SK-N-MC (cell line): ENCODE measurements around the gene C1orf167.
A peak's percentile ranks its signal among the peaks of the same experiment; 100 is the strongest.

Source experiments
- DNase-seq: peaks from one replicate; pipeline ENCODE4 v3.0.0-alpha.2; 2011; ENCODE audit warnings: low read depth, low spot score
- H3K27ac ChIP-seq: fragments of 200-600 bp; sonication (generic); 2 replicates; pipeline ENCODE4 v1.5.1; 2016; ENCODE audit warnings: mixed run types
- H3K36me3 ChIP-seq: fragments of 200-600 bp; sonication (generic); 2 replicates; pipeline ENCODE4 v1.6.1; 2017; ENCODE audit warnings: antibody characterized with exemption, low read length, mixed read lengths; ENCODE audit not compliant: insufficient read depth
- H3K4me3 ChIP-seq: fragments of 200-600 bp; sonication (generic); 2 replicates; pipeline ENCODE4 v1.5.1; 2016
- H3K9ac ChIP-seq: fragments of 200-600 bp; sonication (generic); 2 replicates; pipeline ENCODE4 v1.8.0; 2017; ENCODE audit warnings: mixed run types, mixed read lengths; ENCODE audit not compliant: insufficient read length
- H3K9me3 ChIP-seq: fragments of 200-600 bp; sonication (generic); 2 replicates; pipeline ENCODE4 v1.6.1; 2017; ENCODE audit warnings: low read depth, mild to moderate bottlenecking, antibody characterized with exemption, low read length, moderate library complexity, mixed read lengths
- EZH2 ChIP-seq: fragments of 200-600 bp; sonication (generic); IDR thresholded peaks from one replicate; pipeline ENCODE4 v1.6.1; 2017; ENCODE audit warnings: antibody characterized with exemption
- FOXP2 ChIP-seq: optimal IDR thresholded peaks from 2 replicates; pipeline ENCODE3; 2011; ENCODE audit warnings: mild to moderate bottlenecking, moderate library complexity; ENCODE audit not compliant: insufficient read depth; ENCODE audit errors: extremely low read length, control extremely low read depth
- POLR2AphosphoS5 ChIP-seq: IDR thresholded peaks from 2 replicates; pipeline ENCODE4 v1.6.1; 2012; ENCODE audit warnings: mild to moderate bottlenecking, low read depth, low read length, borderline replicate concordance

C1orf167 gene, protein sequence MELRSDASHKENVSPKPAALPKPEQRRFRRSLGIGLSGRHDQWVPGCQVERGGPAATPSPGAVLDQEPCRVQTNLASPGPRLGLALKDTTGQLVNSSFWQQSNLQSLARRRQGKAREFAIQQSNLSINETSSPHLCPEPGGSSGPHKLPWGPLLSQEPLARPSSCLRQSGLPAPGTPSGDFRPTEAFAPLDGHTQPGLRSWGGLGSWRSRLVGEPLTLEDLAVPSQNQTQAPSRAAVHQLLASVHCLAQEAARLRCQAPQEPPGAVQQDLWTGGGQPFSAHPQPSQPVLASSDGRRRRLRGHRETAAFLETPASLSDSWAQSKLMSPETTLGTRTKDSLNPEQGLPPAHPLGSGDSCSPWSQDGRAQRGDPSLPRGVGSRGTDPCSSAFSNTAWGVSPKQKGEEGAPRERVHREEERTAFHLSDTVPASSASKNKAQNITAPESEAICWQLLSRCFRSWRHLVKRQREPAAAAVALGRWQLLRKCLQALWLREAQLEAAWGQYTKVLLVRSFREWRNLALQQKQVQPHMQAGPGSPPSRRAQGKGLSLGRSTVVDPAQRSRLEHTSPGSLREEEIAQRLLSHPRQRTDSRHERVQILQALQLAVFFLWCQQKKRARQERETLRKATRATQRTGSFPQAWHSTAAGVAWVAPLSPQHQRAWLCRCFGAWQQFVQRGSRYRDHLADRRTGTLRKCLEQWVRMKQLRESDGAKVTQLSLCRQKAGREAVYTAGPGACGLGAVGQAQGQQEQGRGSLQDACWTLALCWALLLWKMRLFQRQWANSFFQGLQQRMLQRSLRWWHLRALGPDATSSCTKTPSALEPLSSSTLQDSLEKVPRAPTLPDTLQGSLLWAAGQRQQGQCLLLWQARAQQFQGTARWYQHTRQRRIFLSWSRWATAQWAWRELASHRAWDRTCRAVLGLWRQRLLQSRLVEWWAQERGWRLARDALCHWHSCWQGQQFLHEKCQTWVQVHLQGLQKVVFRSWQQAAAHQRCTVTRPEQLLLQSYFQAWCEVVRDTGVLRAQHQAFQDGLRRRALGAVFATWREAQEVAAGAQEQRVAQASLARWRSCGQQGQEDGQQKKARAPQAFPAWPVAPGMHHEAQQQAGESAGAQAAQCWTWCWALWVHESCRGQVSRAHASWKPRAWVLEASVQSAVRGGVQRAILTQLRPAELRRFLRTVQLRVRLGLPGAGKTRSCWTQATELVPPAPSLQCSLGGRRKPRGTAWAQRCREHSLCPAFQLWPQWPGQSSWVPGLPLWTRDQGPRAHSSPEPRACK (N-terminal part only)

DNA sequence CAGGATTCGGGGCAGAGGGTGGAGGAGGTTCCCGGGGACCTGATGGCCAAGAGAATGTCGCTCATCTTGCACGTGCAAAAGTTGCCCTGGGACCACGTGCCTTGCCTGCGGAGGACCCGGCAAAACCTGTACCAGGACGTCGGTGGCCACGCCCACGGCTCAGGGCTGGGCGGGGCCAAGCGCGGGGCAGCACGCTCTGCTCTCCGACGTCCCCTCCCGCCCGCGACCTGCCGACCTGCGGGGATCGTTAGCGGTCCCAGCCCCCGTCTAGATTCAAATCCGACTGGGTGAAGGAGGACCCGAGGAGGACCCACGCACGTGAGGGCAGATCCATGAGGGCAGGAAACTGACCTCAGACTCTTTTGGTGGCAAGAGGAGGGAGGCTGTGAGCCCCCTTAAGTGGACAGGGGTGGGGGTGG, at the start of gene C1orf167:
TSS of gene C1orf167 (plus strand) at position 206 of the 419 bp plus-strand sequence. CDS start 2,208 bp downstream, outside the sequence.
- no peak for DNase-seq
- no peak for TF ChIP-seq FOXP2
- no peak for TF ChIP-seq EZH2
- no peak for TF ChIP-seq POLR2AphosphoS5

DNA sequence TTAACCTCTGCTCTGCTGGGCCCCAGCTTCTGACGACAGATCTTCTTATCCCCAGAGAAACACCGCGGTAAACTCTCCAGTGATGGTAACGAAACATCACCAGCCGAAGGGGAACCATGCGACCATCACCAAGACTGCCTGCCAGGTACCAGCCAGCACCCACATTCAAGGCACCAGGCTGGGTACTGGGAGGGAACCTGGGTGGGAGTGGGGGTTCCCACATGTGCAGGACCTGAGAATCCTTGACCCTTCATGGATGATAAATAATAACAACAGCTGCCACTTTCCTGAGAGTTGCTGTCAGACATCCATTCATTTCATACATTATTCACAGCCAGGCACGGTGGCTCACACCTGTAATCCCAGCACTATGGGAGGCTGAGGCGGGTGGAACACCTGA, 49.7 kb upstream of the C1orf167 start:
- no peaks in the 10 kb centered on the region for H3K36me3 ChIP-seq
- TF ChIP-seq EZH2 (no peak), FOXP2 (no peak), POLR2AphosphoS5 (no peak)
- H3K27ac ChIP-seq, result no peak overlapping the region
- H3K9ac ChIP-seq, result no peak overlapping the region
- H3K9me3 ChIP-seq, result no peaks in the 10 kb centered on the region
- H3K4me3 ChIP-seq, result no peak overlapping the region
- no peak for DNase-seq

More for the DNA sequence above, at the start of gene C1orf167:
- Histone ChIP-seq H3K9me3 (no peaks in the 10 kb centered on the region), H3K4me3 (no peak within 1 kb of the TSS), H3K36me3 (no peaks in the 10 kb centered on the region), H3K27ac (no peak within 1 kb of the TSS), H3K9ac (no peak within 1 kb of the TSS)

DNA sequence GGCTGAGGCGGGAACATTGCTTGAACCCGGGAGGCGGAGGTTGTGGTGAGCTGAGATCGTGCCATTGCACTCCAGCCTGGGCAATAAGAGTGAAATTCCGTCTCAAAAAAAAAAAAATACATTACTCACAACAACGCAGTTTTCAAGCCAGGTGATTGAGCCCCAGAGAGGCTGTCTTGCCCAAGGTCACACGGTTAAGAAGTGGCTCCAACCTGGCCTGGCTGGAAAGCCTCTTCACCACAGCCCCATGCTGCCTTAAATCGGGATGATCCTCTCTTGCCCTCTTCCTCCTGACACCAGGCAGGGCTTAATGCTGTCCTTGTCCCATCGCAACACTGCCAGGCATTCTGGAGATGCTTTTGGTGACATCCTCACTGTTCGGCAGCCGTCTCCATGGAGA, 48.9 kb upstream of the C1orf167 start:
- TF ChIP-seq EZH2 (no peak), POLR2AphosphoS5 (no peak), FOXP2 (no peak)
- Histone ChIP-seq H3K9me3 (no peaks in the 10 kb centered on the region), H3K36me3 (no peaks in the 10 kb centered on the region)

DNA sequence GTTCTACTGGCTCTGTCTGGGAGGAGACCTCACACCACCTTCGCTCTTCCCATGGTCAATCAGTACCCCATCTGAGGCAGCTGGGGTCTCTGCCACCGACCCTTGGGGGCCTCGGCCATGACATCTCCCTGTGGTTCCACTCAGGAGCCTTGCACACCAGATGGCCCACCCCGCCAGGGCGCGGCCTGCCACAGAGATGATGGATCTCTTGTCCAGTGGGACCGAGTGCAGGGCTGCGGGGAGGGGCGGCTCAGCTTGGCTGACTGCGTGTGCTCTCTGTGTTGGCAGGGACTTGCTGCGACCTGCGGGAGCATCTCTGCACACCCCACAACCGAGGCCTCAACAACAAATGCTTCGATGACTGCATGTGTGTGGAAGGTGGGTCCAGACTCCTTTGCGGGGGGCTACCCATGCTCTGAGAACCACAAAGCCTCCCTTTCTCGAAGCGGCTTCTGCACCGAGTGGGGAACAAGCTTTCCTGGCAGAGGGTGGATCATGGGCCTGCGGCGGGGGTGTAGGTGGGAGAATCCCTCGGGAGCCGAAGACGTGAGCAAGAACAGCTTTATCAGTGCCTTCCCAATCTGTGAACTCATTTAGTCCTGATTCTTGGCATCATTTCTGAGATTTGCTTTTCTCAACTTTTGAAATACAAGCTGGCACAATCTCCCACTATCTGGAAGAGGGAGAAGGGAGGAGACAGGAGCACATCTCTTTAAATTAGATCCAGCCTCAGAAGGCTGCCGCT, 47.0 kb upstream of the C1orf167 start:
- no peak overlapping the region for H3K4me3 ChIP-seq
- no peaks in the 10 kb centered on the region for H3K36me3 ChIP-seq
- no peak overlapping the region for H3K9ac ChIP-seq
- H3K27ac ChIP-seq, result no peak overlapping the region
- H3K9me3 ChIP-seq, result no peaks in the 10 kb centered on the region
- no peak for DNase-seq
- no peak for TF ChIP-seq FOXP2
- TF ChIP-seq EZH2, result no peak
- TF ChIP-seq POLR2AphosphoS5, result no peak

More for the DNA sequence above, 48.9 kb upstream of the C1orf167 start:
- no peak overlapping the region for H3K9ac ChIP-seq
- DNase-seq, result no peak
- H3K4me3 ChIP-seq, result no peak overlapping the region
- H3K27ac ChIP-seq, result no peak overlapping the region

DNA sequence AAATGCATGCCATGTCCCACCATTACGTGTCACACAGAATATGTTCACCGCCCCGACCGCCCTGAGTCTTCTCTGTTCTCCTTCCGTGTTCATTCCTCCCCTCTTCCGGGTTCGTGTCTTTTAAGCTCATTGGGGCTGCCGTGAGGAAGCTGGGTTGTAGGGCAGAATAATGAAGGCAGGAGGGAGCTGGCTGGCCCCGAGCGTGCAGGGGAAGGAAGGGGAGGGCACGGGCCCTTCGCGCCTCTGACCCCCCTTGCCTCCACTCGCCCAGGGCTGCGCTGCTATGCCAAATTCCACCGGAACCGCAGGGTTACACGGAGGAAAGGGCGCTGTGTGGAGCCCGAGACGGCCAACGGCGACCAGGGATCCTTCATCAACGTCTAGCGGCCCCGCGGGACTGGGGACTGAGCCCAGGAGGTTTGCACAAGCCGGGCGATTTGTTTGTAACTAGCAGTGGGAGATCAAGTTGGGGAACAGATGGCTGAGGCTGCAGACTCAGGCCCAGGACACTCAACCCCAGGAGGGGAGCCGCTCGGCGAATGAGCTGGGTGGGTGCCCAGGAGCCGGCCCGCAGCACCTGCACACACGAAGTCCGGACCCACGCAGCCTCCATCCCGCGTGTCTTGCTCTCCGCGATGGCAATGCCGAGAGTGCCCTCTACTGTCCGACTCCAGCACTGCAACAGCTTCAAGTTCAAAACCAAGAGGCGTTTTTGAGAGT, 42.5 kb upstream of the C1orf167 start:
- Histone ChIP-seq H3K27ac (no peak overlapping the region), H3K4me3 (peak overlapping the region; percentile 41), H3K9me3 (no peaks in the 10 kb centered on the region), H3K36me3 (no peaks in the 10 kb centered on the region), H3K9ac (no peak overlapping the region)
- TF ChIP-seq POLR2AphosphoS5 (no peak), EZH2 (no peak), FOXP2 (no peak)
- no peak for DNase-seq

DNA sequence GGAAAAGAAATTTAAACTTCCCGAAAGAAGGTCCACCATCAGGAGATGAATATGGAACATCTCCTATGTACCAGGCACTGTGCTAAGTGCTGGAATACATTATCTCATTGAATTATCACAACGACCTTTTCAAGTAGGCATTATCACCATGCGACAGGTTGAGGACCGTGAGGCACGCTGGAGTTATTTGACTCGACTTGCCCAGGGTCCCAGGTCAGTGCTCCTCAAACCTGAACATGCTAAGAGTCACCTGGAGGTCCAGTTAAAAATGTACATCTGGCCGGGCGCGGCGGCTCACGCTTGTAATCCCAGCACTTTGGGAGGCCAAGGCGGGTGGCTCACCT, 42.0 kb upstream of the C1orf167 start:
- Histone ChIP-seq H3K36me3 (no peaks in the 10 kb centered on the region), H3K9ac (no peak overlapping the region), H3K4me3 (no peak overlapping the region; the same call in 1 of the 2 replicates), H3K9me3 (no peaks in the 10 kb centered on the region), H3K27ac (no peak overlapping the region)
- TF ChIP-seq EZH2 (no peak), POLR2AphosphoS5 (no peak), FOXP2 (no peak)
- DNase-seq, result no peak

DNA sequence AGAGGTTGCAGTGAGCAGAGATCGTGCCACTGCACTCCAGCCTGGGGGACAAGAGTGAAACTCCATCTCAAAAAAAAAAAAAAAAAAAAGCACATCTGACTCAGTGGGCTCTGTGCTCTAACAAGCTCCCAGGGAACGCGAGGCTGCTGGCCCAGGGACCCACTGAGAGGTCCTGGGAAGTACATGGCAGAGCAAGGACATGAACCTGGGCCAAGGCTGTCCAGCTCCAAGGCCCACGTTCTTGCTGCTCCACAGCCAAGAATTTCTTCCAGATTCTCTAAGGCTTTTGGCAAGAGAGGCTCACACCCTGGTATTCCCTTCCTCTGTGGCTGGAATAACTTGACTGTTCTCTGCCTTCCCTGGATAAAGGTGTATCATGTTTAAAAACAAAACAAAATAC, 41.5 kb upstream of the C1orf167 start:
- TF ChIP-seq POLR2AphosphoS5 (no peak), FOXP2 (no peak), EZH2 (no peak)
- Histone ChIP-seq H3K36me3 (no peaks in the 10 kb centered on the region), H3K4me3 (no peak overlapping the region), H3K9me3 (no peaks in the 10 kb centered on the region), H3K9ac (no peak overlapping the region), H3K27ac (no peak overlapping the region)
- no peak for DNase-seq
